ENCODE measurements around the gene METRNL. TPM values are rescaled to one million over a fixed set of nuclear protein-coding genes. Genes with fewer than 3 reads are reported as not detected.

The METRNL gene
- total RNA-seq, 2 experiments from 2014 or later, result 23.3 to 24.1 TPM

DNA sequence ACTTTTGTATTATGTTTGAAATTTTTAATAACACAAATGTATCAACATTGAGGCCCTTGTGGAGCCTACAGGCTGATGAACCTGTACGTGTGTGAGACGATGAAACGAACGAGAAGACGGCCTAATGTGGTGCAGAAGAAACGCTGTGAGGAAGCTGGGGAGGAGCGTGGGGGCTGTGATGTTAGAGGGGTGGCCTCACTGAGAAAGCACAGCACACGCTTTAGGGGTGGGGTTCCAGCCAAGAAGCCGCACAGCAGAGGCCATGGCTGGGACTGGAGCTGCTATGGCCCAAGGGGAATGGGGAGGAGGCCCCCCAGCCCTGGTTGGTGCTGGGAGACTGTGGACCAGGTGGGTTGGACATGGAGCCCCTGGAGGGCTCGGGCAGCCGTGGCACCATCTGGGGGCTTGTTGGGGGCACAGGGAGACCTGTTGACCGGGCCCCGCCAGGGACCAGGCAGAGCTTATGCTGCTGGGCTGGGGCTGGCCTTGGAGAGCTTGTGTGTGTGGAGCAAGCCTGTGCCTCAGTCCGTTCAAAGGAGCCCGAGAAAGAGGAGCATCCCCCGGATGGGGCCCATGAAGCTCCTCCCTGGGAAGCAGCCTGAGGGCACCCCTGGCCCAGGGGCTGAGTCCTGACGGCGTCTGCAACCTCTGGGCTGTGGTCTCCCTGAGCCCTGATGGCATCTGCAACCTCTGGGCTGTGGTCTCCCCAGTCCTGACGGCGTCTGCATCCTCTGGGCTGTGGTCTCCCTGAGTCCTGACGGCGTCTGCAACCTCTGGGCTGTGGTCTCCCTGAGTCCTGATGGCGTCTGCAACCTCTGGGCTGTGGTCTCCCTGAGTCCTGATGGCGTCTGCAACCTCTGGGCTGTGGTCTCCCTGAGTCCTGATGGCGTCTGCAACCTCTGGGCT, 44.7 kb downstream of the METRNL start:
- Mint-ChIP-seq H3K9me3 (no peaks in the 10 kb centered on the region), H3K27ac (no peak overlapping the region), H3K4me1 (ENCODE audit: low read depth) (peaks cover 27% of the 10 kb centered on the region), H3K4me3 (no peak overlapping the region), H3K27me3 (peaks cover 32% of the 10 kb centered on the region), H3K36me3 (ENCODE audit: low read depth) (no peaks in the 10 kb centered on the region)
- CTCF ChIA-PET, result no interaction called here
- TF ChIP-seq, protein P1, sequence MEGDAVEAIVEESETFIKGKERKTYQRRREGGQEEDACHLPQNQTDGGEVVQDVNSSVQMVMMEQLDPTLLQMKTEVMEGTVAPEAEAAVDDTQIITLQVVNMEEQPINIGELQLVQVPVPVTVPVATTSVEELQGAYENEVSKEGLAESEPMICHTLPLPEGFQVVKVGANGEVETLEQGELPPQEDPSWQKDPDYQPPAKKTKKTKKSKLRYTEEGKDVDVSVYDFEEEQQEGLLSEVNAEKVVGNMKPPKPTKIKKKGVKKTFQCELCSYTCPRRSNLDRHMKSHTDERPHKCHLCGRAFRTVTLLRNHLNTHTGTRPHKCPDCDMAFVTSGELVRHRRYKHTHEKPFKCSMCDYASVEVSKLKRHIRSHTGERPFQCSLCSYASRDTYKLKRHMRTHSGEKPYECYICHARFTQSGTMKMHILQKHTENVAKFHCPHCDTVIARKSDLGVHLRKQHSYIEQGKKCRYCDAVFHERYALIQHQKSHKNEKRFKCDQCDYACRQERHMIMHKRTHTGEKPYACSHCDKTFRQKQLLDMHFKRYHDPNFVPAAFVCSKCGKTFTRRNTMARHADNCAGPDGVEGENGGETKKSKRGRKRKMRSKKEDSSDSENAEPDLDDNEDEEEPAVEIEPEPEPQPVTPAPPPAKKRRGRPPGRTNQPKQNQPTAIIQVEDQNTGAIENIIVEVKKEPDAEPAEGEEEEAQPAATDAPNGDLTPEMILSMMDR (IDR thresholded peaks at IDR 0.05), result no peak
- DNase-seq, result peak; percentile 27
- intact Hi-C loops (cut with micrococcal nuclease), result no loop called here
- no peak for ATAC-seq
- POLR2A ChIA-PET, result no interaction called here

DNA sequence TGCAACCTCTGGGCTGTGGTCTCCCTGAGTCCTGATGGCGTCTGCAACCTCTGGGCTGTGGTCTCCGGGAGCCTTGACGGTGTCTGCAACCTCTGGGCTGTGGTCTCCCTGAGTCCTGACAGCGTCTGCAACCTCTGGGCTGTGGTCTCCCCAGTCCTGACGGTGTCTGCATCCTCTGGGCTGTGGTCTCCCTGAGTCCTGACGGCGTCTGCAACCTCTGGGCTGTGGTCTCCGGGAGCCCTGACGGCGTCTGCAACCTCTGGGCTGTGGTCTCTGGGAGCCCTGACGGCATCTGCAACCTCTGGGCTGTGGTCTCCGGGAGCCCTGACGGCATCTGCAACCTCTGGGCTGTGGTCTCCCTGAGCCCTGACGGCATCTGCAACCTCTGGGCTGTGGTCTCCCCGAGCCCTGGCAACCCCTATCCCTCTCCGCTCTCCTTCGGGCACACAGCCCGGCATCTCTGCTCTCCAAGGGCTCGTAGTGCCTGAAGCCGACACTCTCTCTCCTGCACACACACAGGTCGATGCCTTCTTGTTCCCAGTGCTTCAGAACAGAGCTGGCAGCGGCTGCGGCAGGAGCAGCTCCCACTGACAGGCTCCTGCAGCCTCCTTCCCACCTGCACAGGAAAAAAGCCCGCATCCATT, 45.6 kb downstream of the METRNL start:
- intact Hi-C loops (cut with micrococcal nuclease), result no loop called here
- peaks cover 30% of the 10 kb centered on the region for H3K27me3 Mint-ChIP-seq
- H3K4me1 Mint-ChIP-seq (ENCODE audit: low read depth), result peaks cover 23% of the 10 kb centered on the region
- no peaks in the 10 kb centered on the region for H3K9me3 Mint-ChIP-seq
- ATAC-seq, result no peak
- H3K4me3 Mint-ChIP-seq, result no peak overlapping the region
- CTCF ChIA-PET, result interaction anchor here (0.7 to 1.4 kb wide), 3 partner anchors 14 to 345 kb away, joined by 3 to 8 read pairs (median 3); no protein-coding TSS in a partner anchor
- peak; percentile 56 for DNase-seq
- H3K36me3 Mint-ChIP-seq (ENCODE audit: low read depth), result no peaks in the 10 kb centered on the region
- POLR2A ChIA-PET, result interaction anchor here (0.7 to 1.6 kb wide), 4 partner anchors 30 to 76 kb away, joined by 3 to 5 read pairs (median 3); no protein-coding TSS in a partner anchor
- TF ChIP-seq, protein P1 (IDR thresholded peaks at IDR 0.05), result no peak
- H3K27ac Mint-ChIP-seq, result peak overlapping the region; percentile 28

DNA sequence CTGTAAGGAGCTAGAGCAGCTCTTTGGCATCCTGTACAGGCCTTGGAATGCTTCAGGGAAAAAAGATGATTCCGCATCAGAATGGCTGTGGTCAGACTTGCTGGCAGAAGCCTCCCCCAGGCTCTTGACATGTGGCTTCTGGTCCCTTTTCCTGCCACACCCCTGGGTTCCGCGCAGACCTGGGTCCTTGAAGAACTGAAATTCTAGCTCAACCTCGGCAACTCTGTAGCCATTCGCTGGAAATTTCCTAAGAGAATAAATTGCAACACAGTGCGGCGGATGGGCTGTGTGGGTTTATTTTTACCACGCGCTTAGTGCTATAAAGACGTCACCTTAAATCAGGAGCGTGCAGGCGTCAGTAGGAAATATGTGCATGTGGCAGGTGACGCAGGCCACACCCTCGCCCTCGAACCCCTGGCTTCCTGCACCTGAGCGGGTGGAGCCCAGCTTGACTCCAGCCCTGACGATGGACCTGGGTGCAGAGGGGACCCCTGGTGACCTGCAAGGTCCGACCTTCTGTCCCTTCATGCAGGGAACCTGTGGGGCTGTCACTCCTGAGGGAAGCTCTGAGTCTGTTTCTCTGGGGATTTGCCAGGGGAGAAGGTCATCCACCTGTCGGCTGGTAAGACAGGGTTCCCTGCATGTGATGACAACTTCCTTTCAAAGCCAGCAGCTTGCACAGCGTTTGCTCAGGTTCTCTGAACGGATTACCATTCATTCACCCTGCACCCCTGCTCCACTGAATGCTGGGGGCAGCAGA, 46.3 kb downstream of the METRNL start:
- DNase-seq (peak; percentile 59), ATAC-seq (peak; percentile 79)
- CTCF ChIA-PET, result interaction anchor here (0.5 to 1.4 kb wide), 5 partner anchors 13 to 346 kb away, joined by 3 to 8 read pairs (median 3); no protein-coding TSS in a partner anchor
- Mint-ChIP-seq H3K36me3 (ENCODE audit: low read depth) (no peaks in the 10 kb centered on the region), H3K9me3 (no peaks in the 10 kb centered on the region), H3K4me1 (ENCODE audit: low read depth) (peaks cover 17% of the 10 kb centered on the region), H3K27me3 (peaks cover 30% of the 10 kb centered on the region), H3K27ac (peak overlapping the region; percentile 28), H3K4me3 (no peak overlapping the region)
- TF ChIP-seq, protein P1 (IDR thresholded peaks at IDR 0.05), result no peak
- POLR2A ChIA-PET, result interaction anchor here (0.7 to 1.6 kb wide), 4 partner anchors 30 to 76 kb away, joined by 3 to 5 read pairs (median 3); no protein-coding TSS in a partner anchor
- intact Hi-C loops (cut with micrococcal nuclease), result no loop called here

DNA sequence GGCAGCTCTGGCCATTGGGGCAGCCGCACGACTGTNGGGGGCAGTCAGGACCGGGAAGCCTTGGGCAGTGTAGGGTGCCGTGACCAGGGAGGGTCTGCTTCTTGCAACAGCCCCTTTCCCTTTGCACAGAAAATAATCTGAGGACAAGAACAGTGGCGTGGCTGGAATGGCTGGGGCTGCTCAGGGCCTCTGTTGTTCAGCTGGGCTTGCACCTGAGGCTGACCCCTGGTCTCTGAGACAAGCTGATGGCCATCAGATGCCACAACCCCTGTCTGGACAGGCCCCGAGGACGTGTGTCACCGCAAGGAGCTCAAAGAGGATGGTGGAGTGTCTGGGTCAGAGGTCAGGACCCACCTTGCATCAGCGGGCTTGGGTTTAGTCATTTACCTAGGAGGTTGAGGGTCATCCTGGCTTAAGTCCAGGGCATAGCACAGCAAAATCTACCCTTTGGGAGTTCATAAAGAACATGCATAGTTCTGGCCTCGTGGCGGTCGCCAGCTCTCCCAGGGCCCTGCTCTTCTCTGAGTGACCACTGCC, 46.9 kb downstream of the METRNL start:
- intact Hi-C loops (cut with micrococcal nuclease), result no loop called here
- no peaks in the 10 kb centered on the region for H3K36me3 Mint-ChIP-seq (ENCODE audit: low read depth)
- DNase-seq (no peak), ATAC-seq (no peak)
- H3K4me3 Mint-ChIP-seq, result no peak overlapping the region
- peaks cover 17% of the 10 kb centered on the region for H3K4me1 Mint-ChIP-seq (ENCODE audit: low read depth)
- TF ChIP-seq, protein P1 (IDR thresholded peaks at IDR 0.05), result no peak
- ChIA-PET POLR2A (interaction anchor here (1.6 kb wide), 1 partner anchor 77 kb away, joined by 3 read pairs; no protein-coding TSS in a partner anchor), CTCF (interaction anchor here (0.5 to 1.4 kb wide), 3 partner anchors 40 to 76 kb away, joined by 3 to 8 read pairs (median 3); no protein-coding TSS in a partner anchor)
- no peak overlapping the region for H3K27ac Mint-ChIP-seq
- H3K27me3 Mint-ChIP-seq, result peaks cover 30% of the 10 kb centered on the region
- no peaks in the 10 kb centered on the region for H3K9me3 Mint-ChIP-seq

Data from activated CD8-positive, alpha-beta T cell treated with anti-CD3 and anti-CD28 coated beads for 36 hours (primary cell).